Measurements from ENCODE around the gene FAM83C.

Gene FAM83C

GRCh38 chr20:35298264-35298663 is 6.0 kb upstream of the FAM83C start:
- no peak for DNase-seq (ENCODE audit: low spot score)
- no peak for TF ChIP-seq CTCF (IDR thresholded peaks at IDR 0.05; ENCODE audit: borderline replicate concordance, control extremely low read depth, extremely low read depth, insufficient read depth, missing control alignments)
- in situ Hi-C loops (cut with MboI; ENCODE audit: low sequenced_read_pairs, unreplicated experiment), result no loop called here

- in situ Hi-C loops (cut with MboI; ENCODE audit: low sequenced_read_pairs, unreplicated experiment), result no loop called here
- DNase-seq (ENCODE audit: low spot score), result no peak
- no peak for TF ChIP-seq CTCF (IDR thresholded peaks at IDR 0.05; ENCODE audit: borderline replicate concordance, control extremely low read depth, extremely low read depth, insufficient read depth, missing control alignments)
Measured at GRCh38 chr20:35297740-35298139, 5.5 kb upstream of the FAM83C start.

- DNase-seq (ENCODE audit: low spot score), result no peak
- in situ Hi-C loops (cut with MboI; ENCODE audit: low sequenced_read_pairs, unreplicated experiment), result no loop called here
- no peak for TF ChIP-seq CTCF (IDR thresholded peaks at IDR 0.05; ENCODE audit: borderline replicate concordance, control extremely low read depth, extremely low read depth, insufficient read depth, missing control alignments)
Measured at GRCh38 chr20:35297155-35297554, 4.9 kb upstream of the FAM83C start.

GRCh38 chr20:35296101-35296554 is 3.9 kb upstream of the FAM83C start:
- in situ Hi-C loops (cut with MboI; ENCODE audit: low sequenced_read_pairs, unreplicated experiment), result no loop called here
- TF ChIP-seq CTCF (IDR thresholded peaks at IDR 0.05; ENCODE audit: borderline replicate concordance, control extremely low read depth, extremely low read depth, insufficient read depth, missing control alignments), result no peak
- DNase-seq (ENCODE audit: low spot score), result no peak

- DNase-seq (ENCODE audit: low spot score), result no peak
- in situ Hi-C loops (cut with MboI; ENCODE audit: low sequenced_read_pairs, unreplicated experiment), result no loop called here
- no peak for TF ChIP-seq CTCF (IDR thresholded peaks at IDR 0.05; ENCODE audit: borderline replicate concordance, control extremely low read depth, extremely low read depth, insufficient read depth, missing control alignments)
Measured at GRCh38 chr20:35295674-35296073, 3.4 kb upstream of the FAM83C start.

- TF ChIP-seq CTCF (IDR thresholded peaks at IDR 0.05; ENCODE audit: borderline replicate concordance, control extremely low read depth, extremely low read depth, insufficient read depth, missing control alignments), result no peak
- in situ Hi-C loops (cut with MboI; ENCODE audit: low sequenced_read_pairs, unreplicated experiment), result no loop called here
- no peak for DNase-seq (ENCODE audit: low spot score)
Measured at GRCh38 chr20:35295058-35295457, 2.8 kb upstream of the FAM83C start.

GRCh38 chr20:35294293-35294685 is 2.1 kb upstream of the FAM83C start:
- in situ Hi-C loops (cut with MboI; ENCODE audit: low sequenced_read_pairs, unreplicated experiment), result no loop called here
- DNase-seq (ENCODE audit: low spot score), result no peak
- TF ChIP-seq CTCF (IDR thresholded peaks at IDR 0.05; ENCODE audit: borderline replicate concordance, control extremely low read depth, extremely low read depth, insufficient read depth, missing control alignments), result no peak

Measured in GM13976 (cell line).